Natural killer cell (primary cell): ENCODE measurements around the gene SERTAD3. TPM values are rescaled to one million over a fixed set of nuclear protein-coding genes. Genes with fewer than 3 reads are reported as not detected.

ENCODE experiments used
- ATAC-seq, 3 donors: fragments of 150-1000 bp in 2 of 3; fragments of 200-7000 bp in 1 of 3; cut with Tn5 transposase; 1 replicate in 1 of 3; 2 replicates in 2 of 3; pipeline ENCODE4 v1.10.0; 2021; ENCODE audit warnings: mild to moderate bottlenecking in 2 of 3, moderate library complexity in 2 of 3
- DNase-seq, 2 donors: peaks; one replicate each; pipeline versions ENCODE4 v3.0.0 to v3.0.0-alpha.2; 2013 to 2021; ENCODE audit warnings: mixed read lengths in 1 of 2
- H3K27ac ChIP-seq: one replicate; pipeline ENCODE4 v1.5.1; 2013; ENCODE audit warnings: mild to moderate bottlenecking, low read length
- H3K27me3 ChIP-seq: one replicate; pipeline ENCODE4 v1.6.1; 2013; ENCODE audit warnings: low read length; ENCODE audit not compliant: control insufficient read depth, insufficient read depth
- H3K36me3 ChIP-seq: one replicate; pipeline ENCODE4 v1.6.1; 2013; ENCODE audit warnings: low read length; ENCODE audit not compliant: control insufficient read depth, insufficient read depth
- H3K4me1 ChIP-seq: one replicate; pipeline ENCODE4 v1.6.1; 2013; ENCODE audit warnings: low read length; ENCODE audit not compliant: control insufficient read depth, insufficient read depth
- H3K4me3 ChIP-seq: one replicate; pipeline ENCODE4 v1.5.1; 2013; ENCODE audit warnings: low read length
- H3K9me3 ChIP-seq: one replicate; pipeline ENCODE4 v1.6.1; 2013; ENCODE audit warnings: low read length; ENCODE audit not compliant: control insufficient read depth, insufficient read depth
- H3K27ac Mint-ChIP-seq, 2 donors: one replicate each; pipeline ENCODE4 v1.8.0; 2022; ENCODE audit warnings: mild to moderate bottlenecking in 2 of 2, mixed read lengths in 2 of 2, moderate library complexity in 1 of 2
- H3K27me3 Mint-ChIP-seq, 2 donors: one replicate each; pipeline ENCODE4 v1.8.0; 2022; ENCODE audit warnings: low read depth in 2 of 2, mixed read lengths in 2 of 2
- H3K36me3 Mint-ChIP-seq: one replicate; pipeline ENCODE4 v1.8.0; 2022; ENCODE audit warnings: mixed read lengths
- H3K4me1 Mint-ChIP-seq, 2 donors: one replicate each; pipeline ENCODE4 v1.8.0; 2022; ENCODE audit warnings: mixed read lengths in 2 of 2
- H3K4me3 Mint-ChIP-seq: one replicate; pipeline ENCODE4 v1.8.0; 2022; ENCODE audit warnings: mild to moderate bottlenecking, moderate library complexity, mixed read lengths
- H3K9me3 Mint-ChIP-seq, 2 donors: one replicate each; pipeline ENCODE4 v1.8.0; 2022; ENCODE audit warnings: mixed read lengths in 2 of 2
- CTCF ChIP-seq: fragments of 200-600 bp; IDR thresholded peaks from one replicate; pipeline ENCODE4 v1.8.0; 2022; ENCODE audit warnings: antibody characterized with exemption
- WGBS: methylation state at CpG from one replicate; pipeline ENCODE4 v1.1.7; 2013; ENCODE audit warnings: missing lambda C conversion rate; ENCODE audit not compliant: insufficient coverage; 5-methylcytosine and 5-hydroxymethylcytosine counted together
- intact Hi-C: fragments of 100-400 bp; cut with micrococcal nuclease; formaldehyde crosslinking; loops from one replicate; pipeline ENCODE4 v1.14.2; 2022
- total RNA-seq, 4 donors: library from RNA; stranded (reverse); fragments of 120-200 nt in 1 of 4; gene quantifications; one replicate each; pipeline versions ENCODE4 v1.2.3 to v1.2.4, GENCODE V29; 2013 to 2022

The SERTAD3 gene
- total RNA-seq, 3 donors from 2014 or later (not counting 1 experiment from before 2014, with no cell fraction given) = 57.3 to 102 (median 83.3) TPM

GRCh38 chr19:40398417-40399131, 45.6 kb downstream of the SERTAD3 start:
- no peak for TF ChIP-seq CTCF
- DNase-seq (peak in 1 of 2 donors; percentile 74), ATAC-seq (peak in 2 of 3 donors; percentile 27 to 64)
- no peaks in the 10 kb centered on the region for H3K9me3 ChIP-seq
- H3K27me3 ChIP-seq = no peaks in the 10 kb centered on the region
- no peaks in the 10 kb centered on the region for H3K36me3 ChIP-seq
- Mint-ChIP-seq H3K27me3 (no peaks in the 10 kb centered on the region), H3K36me3 (no peaks in the 10 kb centered on the region), H3K27ac (no peak overlapping the region), H3K4me3 (no peak overlapping the region), H3K9me3 (no peaks in the 10 kb centered on the region), H3K4me1 (peaks cover 6 to 12% of the 10 kb centered on the region in 2 donors)
- H3K4me1 ChIP-seq = peaks cover 18% of the 10 kb centered on the region
- no peak overlapping the region for H3K27ac ChIP-seq
- H3K4me3 ChIP-seq = no peak overlapping the region
- intact Hi-C loops = no loop called here
- WGBS = 45% methylated on average over 49 of the region's 49 CpGs

- Histone ChIP-seq H3K36me3 (no peaks in the 10 kb centered on the region), H3K9me3 (no peaks in the 10 kb centered on the region), H3K4me3 (no peak overlapping the region), H3K4me1 (peaks cover 11% of the 10 kb centered on the region), H3K27me3 (no peaks in the 10 kb centered on the region), H3K27ac (no peak overlapping the region)
- DNase-seq = no peak
- H3K9me3 Mint-ChIP-seq = no peaks in the 10 kb centered on the region
- intact Hi-C loops = no loop called here
- no peak for TF ChIP-seq CTCF
- H3K27ac Mint-ChIP-seq = no peak overlapping the region
- H3K4me1 Mint-ChIP-seq = peaks cover 0 to 5% of the 10 kb centered on the region in 2 donors
- H3K36me3 Mint-ChIP-seq = no peaks in the 10 kb centered on the region
- H3K27me3 Mint-ChIP-seq = no peaks in the 10 kb centered on the region
- no peak overlapping the region for H3K4me3 Mint-ChIP-seq
- 96% methylated on average over 22 of the region's 22 CpGs for WGBS
- no peak for ATAC-seq
Measured at GRCh38 chr19:40397568-40397906, 46.6 kb downstream of the SERTAD3 start.

GRCh38 chr19:40396886-40397567, 47.1 kb downstream of the SERTAD3 start:
- no peaks in the 10 kb centered on the region for H3K9me3 ChIP-seq
- no peak for DNase-seq
- H3K4me3 Mint-ChIP-seq = no peak overlapping the region
- 91% methylated on average over 20 of the region's 20 CpGs for WGBS
- no peak for ATAC-seq
- H3K27ac Mint-ChIP-seq = no peak overlapping the region
- no peak overlapping the region for H3K27ac ChIP-seq
- intact Hi-C loops = no loop called here
- peaks cover 0 to 5% of the 10 kb centered on the region in 2 donors for H3K4me1 Mint-ChIP-seq
- no peak overlapping the region for H3K4me3 ChIP-seq
- H3K4me1 ChIP-seq = peaks cover 11% of the 10 kb centered on the region
- H3K27me3 Mint-ChIP-seq = no peaks in the 10 kb centered on the region
- H3K9me3 Mint-ChIP-seq = no peaks in the 10 kb centered on the region
- no peaks in the 10 kb centered on the region for H3K27me3 ChIP-seq
- TF ChIP-seq CTCF = no peak
- no peaks in the 10 kb centered on the region for H3K36me3 ChIP-seq
- H3K36me3 Mint-ChIP-seq = no peaks in the 10 kb centered on the region
